Aorta (tissue), 5 donors: ENCODE measurements around the gene SPACA6. TPM values are rescaled to one million over a fixed set of nuclear protein-coding genes. Genes with fewer than 3 reads are reported as not detected.
"Not testable (repeated sequence)": the region's sequence is repeated elsewhere in the genome, so short reads cannot be mapped to it uniquely, and the experiment has no call there.

ENCODE experiments used
- ATAC-seq: fragments of 200-7000 bp; cut with Tn5 transposase; one replicate; pipeline ENCODE4 v1.9.1; 2022; ENCODE audit warnings: moderate library complexity; ENCODE audit not compliant: low FRiP score
- DNase-seq, 2 donors: peaks; one replicate each; pipeline ENCODE4 v3.0.0-alpha.2; 2020
- H3K27ac ChIP-seq, 2 donors: one replicate each; pipeline ENCODE4 v1.5.1; 2013; ENCODE audit warnings: low read length in 2 of 2, mild to moderate bottlenecking in 2 of 2, moderate library complexity in 2 of 2, control low read depth in 1 of 2, inconsistent platforms in 1 of 2, low read depth in 1 of 2
- H3K27me3 ChIP-seq, 2 donors: one replicate each; pipeline ENCODE4 v1.6.1; 2013; ENCODE audit warnings: control low read depth in 1 of 2, low read length in 1 of 2, mild to moderate bottlenecking in 1 of 2, moderate library complexity in 1 of 2; ENCODE audit not compliant: insufficient read depth in 2 of 2, control insufficient read depth in 1 of 2
- H3K36me3 ChIP-seq, 2 donors: one replicate each; pipeline ENCODE4 v1.6.1; 2013; ENCODE audit warnings: control low read depth in 1 of 2, low read length in 1 of 2, mild to moderate bottlenecking in 1 of 2; ENCODE audit not compliant: insufficient read depth in 2 of 2, control insufficient read depth in 1 of 2
- H3K4me1 ChIP-seq, 2 donors: one replicate each; pipeline ENCODE4 v1.6.1; 2013; ENCODE audit warnings: low read length in 2 of 2, control low read depth in 1 of 2, mild to moderate bottlenecking in 1 of 2, moderate library complexity in 1 of 2; ENCODE audit not compliant: insufficient read depth in 2 of 2, control insufficient read depth in 1 of 2
- H3K4me3 ChIP-seq, 2 donors: one replicate each; pipeline ENCODE4 v1.5.1; 2013; ENCODE audit warnings: low read length in 2 of 2, control low read depth in 1 of 2, mild to moderate bottlenecking in 1 of 2
- H3K9me3 ChIP-seq: one replicate; pipeline ENCODE4 v1.6.1; 2013; ENCODE audit warnings: mild to moderate bottlenecking, low read length; ENCODE audit not compliant: control insufficient read depth
- WGBS, 2 donors: extraction: QIAGEN DNeasy Blood & Tissue Kit; methylation state at CpG; one replicate each; pipeline ENCODE4 v1.1.7; 2013; 5-methylcytosine and 5-hydroxymethylcytosine counted together
- intact Hi-C, 2 donors: fragments of 100-400 bp; cut with DNase I; formaldehyde crosslinking; loops; one replicate each; pipeline versions ENCODE4 v1.14.2 to v1.15.0; 2022
- long read RNA-seq, 2 donors: library from polyadenylated mRNA; unstranded; transcript quantifications; one replicate each; pipeline ENCODE4 v2.0.0, GENCODE V29; 2020 to 2021
- polyA plus RNA-seq, 2 donors: library from polyadenylated mRNA; stranded (reverse); fragments of 200-250 nt; gene quantifications; one replicate each; pipeline ENCODE4 v1.2.3, GENCODE V29; 2013
- total RNA-seq, 2 donors: library from RNA; stranded (reverse); fragmentation: NEBNext Ultra II Directional; extraction: Animal tissue kit (Norgen Biotek cat#: 25700); gene quantifications; one replicate each; pipeline ENCODE4 v1.2.1, GENCODE V29; 2021
- donor health status: healthy with polysubstance abuse.
- donor health status: Bipolar disorder and iron deficiency.
- donor health status: DM: no; HTN: no; CAD: no.
- donor health status: DM: no; HTN: no; CAD: no.
- donor health status: DM: yes; HTN: yes; CAD: no.

SPACA6 gene, protein sequence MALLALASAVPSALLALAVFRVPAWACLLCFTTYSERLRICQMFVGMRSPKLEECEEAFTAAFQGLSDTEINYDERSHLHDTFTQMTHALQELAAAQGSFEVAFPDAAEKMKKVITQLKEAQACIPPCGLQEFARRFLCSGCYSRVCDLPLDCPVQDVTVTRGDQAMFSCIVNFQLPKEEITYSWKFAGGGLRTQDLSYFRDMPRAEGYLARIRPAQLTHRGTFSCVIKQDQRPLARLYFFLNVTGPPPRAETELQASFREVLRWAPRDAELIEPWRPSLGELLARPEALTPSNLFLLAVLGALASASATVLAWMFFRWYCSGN
- total RNA-seq (10 to 100 TPM; 37.3 to 53.0 TPM), polyA plus RNA-seq (100 to 1,000 TPM in 1 of 2 donors, 10 to 100 TPM in 1; 21.3 to 103 TPM)
- long read RNA-seq, donor 1, partial matches to known transcripts: 2 of 18 reads
- long read RNA-seq, donor 1, other reads (novel, unspliced or antisense): 12 of 18 reads
- long read RNA-seq, donor 2, partial matches to known transcripts: 3 of 12 reads
- long read RNA-seq, donor 2, other reads (novel, unspliced or antisense): 9 of 12 reads

DNA sequence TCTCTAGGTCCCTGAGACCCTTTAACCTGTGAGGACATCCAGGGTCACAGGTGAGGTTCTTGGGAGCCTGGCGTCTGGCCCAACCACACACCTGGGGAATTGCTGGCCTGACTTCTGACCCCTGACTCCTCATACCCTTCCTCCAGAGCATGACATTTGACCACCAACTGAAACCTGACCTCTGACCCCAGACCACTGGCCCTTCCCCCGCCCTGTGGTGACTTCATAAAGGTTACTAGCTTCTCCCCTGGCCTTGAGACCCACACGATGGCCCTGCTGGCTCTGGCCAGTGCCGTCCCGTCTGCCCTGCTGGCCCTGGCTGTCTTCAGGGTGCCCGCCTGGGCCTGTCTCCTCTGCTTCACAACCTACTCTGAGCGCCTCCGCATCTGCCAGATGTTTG, at the start of gene SPACA6:
Gene SPACA6 (plus strand): TSS at position 71 of the 400 bp plus-strand sequence. CDS start 197 bp downstream, at position 268.
- no peaks in the 10 kb centered on the region for H3K9me3 ChIP-seq
- DNase-seq (no peak), ATAC-seq (no peak)
- peaks cover 0 to 3% of the 10 kb centered on the region in 2 donors for H3K36me3 ChIP-seq
- H3K4me1 ChIP-seq: no peaks in the 10 kb centered on the region
- no peaks in the 10 kb centered on the region for H3K27me3 ChIP-seq
- intact Hi-C loops: no loop called here
- H3K27ac ChIP-seq: no peak within 1 kb of the TSS
- no peak within 1 kb of the TSS for H3K4me3 ChIP-seq
- WGBS, 2 donors: 59 to 66% methylated on average over 8 of the region's 8 CpGs

DNA sequence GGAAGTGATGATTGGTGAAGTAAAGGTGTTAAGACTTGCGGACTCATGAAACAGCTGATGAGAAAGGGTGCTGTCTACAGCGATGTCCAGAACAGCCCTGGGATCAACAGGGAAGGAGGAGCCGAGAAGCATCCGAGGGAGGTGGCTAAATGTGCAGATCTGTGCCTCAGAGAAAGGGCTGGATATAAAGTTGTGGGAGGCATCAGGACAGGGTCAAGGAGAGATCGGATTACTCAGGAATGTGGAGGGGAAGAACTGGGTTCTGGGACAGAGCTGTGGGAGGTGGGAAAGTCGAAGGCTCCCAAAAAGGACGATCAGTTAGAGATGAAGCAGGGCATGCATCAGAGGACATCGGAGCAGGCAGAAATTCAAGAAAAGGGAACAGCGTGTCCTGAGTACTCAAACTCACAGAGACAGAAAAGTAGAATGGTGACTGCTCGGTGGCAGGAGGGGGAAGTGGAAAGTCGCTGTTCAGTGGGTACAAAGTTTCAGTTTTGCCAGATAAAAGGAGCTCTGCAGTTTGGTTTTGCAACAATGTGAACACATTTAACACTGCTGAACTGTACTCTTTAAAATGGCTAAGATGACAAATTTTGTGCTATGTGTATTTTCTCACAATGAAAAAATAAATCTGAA, 48.4 kb upstream of the SPACA6 start:
- H3K9me3 ChIP-seq: no peaks in the 10 kb centered on the region
- no peaks in the 10 kb centered on the region for H3K27me3 ChIP-seq
- no peak overlapping the region for H3K27ac ChIP-seq
- H3K4me3 ChIP-seq: no peak overlapping the region
- no peak for ATAC-seq
- intact Hi-C loops: no loop called here
- H3K36me3 ChIP-seq: no peaks in the 10 kb centered on the region
- no peaks in the 10 kb centered on the region for H3K4me1 ChIP-seq
- 38 to 41% methylated on average over 11 of the region's 11 CpGs for WGBS, 2 donors
- no peak for DNase-seq

DNA sequence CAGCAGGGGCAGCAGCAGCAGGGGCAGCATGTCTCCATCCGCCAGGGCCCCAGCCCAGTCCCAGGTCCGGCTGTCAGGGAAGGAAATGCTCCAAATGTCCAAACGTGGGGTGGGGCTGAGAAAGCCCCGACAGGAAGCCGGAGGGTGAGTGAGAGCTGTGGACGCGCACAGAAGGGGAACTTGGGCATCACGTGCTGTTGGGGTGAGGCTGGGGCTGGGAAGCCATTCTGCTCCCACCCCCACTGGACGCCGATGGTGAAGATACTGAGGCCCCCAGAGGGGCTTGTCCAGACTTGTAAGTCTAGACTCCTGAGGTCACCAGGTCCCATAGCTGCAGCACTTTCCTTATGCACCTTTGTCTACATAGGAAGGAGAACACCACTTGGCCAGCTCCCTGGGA, 46.4 kb upstream of the SPACA6 start, which contains the start of gene SIGLEC14:
Gene SIGLEC14 (minus strand): TSS at position 96 of the 400 bp plus-strand sequence. CDS start 66 bp downstream, at position 30.
- H3K27me3 ChIP-seq, H3K9me3 ChIP-seq, H3K27ac ChIP-seq, H3K36me3 ChIP-seq, DNase-seq, intact Hi-C loops, H3K4me1 ChIP-seq, H3K4me3 ChIP-seq: not testable (repeated sequence)
- 48 to 60% methylated on average over 1 to 7 of the region's 10 CpGs for WGBS, 2 donors
- peak; percentile 40 for ATAC-seq

DNA sequence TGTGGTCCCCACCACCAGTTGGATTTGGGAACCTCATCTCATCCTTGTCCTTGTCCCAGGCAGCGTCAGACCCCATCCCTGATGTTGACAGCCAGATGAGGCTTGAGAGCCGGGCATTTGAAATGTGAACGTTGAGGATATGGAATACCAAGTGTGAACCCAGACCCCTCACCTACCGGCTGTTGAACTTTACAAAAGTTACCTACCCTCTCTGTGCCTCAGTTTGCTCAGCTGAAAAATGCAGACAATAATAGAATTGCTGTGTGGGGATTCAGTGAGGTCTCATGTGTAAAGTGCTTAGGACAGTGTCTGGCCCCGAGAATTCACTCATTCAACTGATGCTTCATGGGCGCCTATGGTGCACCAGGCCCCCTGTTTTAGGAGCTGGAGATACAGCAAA, 45.8 kb upstream of the SPACA6 start:
- WGBS, 2 donors: 85 to 88% methylated on average over 6 of the region's 6 CpGs
- Histone ChIP-seq H3K27ac (no peak overlapping the region), H3K4me1 (no peaks in the 10 kb centered on the region), H3K4me3 (no peak overlapping the region), H3K9me3 (no peaks in the 10 kb centered on the region), H3K36me3 (no peaks in the 10 kb centered on the region), H3K27me3 (no peaks in the 10 kb centered on the region)
- ATAC-seq: no peak
- DNase-seq: no peak
- intact Hi-C loops: no loop called here

DNA sequence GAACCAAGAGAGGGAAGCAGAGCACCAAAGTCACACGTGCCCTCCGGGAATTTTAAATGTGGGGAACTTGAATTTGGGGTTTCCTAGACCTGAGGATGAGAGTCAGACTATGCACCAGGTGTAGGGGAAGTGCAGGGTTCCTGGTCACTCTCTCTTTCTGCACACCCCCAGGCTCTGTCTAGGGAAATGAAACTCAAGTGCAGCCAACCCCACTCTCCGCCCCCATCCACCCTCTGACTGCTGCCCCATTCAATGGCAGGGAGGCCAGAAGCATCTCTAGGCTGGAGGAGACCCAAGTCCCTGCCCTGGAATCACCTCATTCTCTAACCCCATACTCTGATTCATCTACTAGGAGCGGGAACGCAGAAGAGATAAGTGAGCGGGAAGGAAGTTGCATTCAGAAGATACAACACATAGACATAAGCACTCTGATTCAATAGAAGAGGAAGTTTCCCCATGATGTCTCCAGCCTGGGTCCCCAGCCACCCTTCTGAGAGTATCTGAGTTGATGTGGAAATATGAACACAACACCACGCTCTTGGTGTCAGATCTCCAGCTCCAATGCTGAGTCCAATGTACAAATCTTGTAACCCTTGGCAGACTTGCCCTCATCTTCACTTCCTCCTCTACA, 41.8 kb upstream of the SPACA6 start:
- Histone ChIP-seq H3K27me3 (peaks cover 0 to 1% of the 10 kb centered on the region in 2 donors), H3K27ac (no peak overlapping the region), H3K4me3 (no peak overlapping the region), H3K36me3 (no peaks in the 10 kb centered on the region), H3K9me3 (no peaks in the 10 kb centered on the region), H3K4me1 (no peaks in the 10 kb centered on the region)
- ATAC-seq (no peak), DNase-seq (peak in 1 of 2 donors; percentile 63)
- WGBS, 2 donors: 72 to 75% methylated on average over 7 of the region's 7 CpGs
- intact Hi-C loops: no loop called here

DNA sequence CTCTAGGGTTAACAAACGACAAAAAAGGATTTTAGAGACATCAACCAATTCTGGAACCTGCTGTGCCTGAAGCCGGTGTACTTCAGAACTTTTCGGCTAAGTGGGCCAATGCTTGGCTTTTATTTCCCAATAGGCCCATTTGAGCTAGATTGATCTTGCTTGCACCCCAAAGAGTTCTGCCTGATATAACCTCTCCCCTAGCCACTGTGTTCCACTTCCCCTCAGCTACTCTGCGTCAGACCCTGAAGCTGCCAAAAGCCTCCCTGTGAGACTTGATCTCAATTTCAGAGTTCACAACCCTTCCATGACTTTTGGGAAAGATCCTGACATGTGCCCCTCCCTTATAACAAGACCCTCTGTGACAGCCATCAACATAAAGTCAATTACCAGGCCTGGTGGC, 40.9 kb upstream of the SPACA6 start:
- ATAC-seq (no peak), DNase-seq (no peak)
- Histone ChIP-seq H3K9me3 (no peaks in the 10 kb centered on the region), H3K27ac (no peak overlapping the region), H3K4me1 (no peaks in the 10 kb centered on the region), H3K27me3 (peaks cover 0 to 1% of the 10 kb centered on the region in 2 donors), H3K36me3 (no peaks in the 10 kb centered on the region), H3K4me3 (no peak overlapping the region)
- intact Hi-C loops: no loop called here
- 49 to 76% methylated on average over 4 of the region's 4 CpGs for WGBS, 2 donors

DNA sequence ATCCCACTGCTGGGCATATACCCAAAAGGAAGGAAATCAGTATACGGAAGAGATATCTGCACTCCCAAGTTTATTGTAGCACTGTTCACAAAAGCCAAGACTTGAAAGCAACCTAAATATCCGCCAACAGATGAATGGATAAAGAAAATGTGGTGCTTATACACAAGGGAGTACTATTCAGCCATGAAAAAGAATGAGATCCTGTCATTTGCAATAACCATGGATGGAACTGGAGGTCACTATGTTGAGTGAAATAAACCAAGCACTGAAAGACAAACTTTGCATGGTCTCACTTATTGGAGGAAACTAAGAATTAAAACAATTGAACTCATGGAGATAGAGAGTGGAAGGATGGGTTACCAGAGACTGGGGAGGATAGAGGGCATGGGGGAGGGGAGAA, 40.0 kb upstream of the SPACA6 start:
- ATAC-seq (no peak), DNase-seq (no peak)
- Histone ChIP-seq H3K27me3 (peaks cover 0 to 1% of the 10 kb centered on the region in 2 donors), H3K4me1 (no peaks in the 10 kb centered on the region), H3K27ac (no peak overlapping the region), H3K4me3 (no peak overlapping the region), H3K9me3 (no peaks in the 10 kb centered on the region), H3K36me3 (no peaks in the 10 kb centered on the region)
- WGBS, 2 donors: 33 to 59% methylated on average over 2 of the region's 2 CpGs
- intact Hi-C loops: no loop called here

DNA sequence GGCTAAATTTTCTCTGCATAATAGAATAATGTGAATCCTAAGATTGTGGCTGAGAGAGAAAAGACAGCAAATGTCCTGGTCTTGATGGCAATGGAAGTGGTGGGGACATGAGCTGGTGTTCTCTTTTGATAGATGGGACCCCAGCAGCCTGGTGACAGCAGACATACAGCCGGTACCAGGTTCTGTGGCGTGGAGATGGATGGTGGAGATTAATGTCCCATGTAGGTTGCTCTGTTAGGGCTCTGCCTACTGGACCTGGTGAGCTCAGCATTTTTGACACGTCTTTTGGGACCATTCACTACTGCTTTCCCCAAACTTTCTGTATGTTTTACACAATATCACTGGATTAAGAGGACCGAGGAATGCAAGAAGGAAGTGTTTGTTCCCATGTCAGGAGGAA, 38.3 kb upstream of the SPACA6 start:
- H3K36me3 ChIP-seq: no peaks in the 10 kb centered on the region
- no peak for ATAC-seq
- peaks cover 0 to 1% of the 10 kb centered on the region in 2 donors for H3K27me3 ChIP-seq
- H3K27ac ChIP-seq: no peak overlapping the region
- intact Hi-C loops: loop anchor here (5.0 kb wide), 2 partner anchors 182 to 317 kb away; no protein-coding TSS in a partner anchor
- no peaks in the 10 kb centered on the region for H3K4me1 ChIP-seq
- no peak overlapping the region for H3K4me3 ChIP-seq
- 44 to 51% methylated on average over 4 of the region's 4 CpGs for WGBS, 2 donors
- H3K9me3 ChIP-seq: no peaks in the 10 kb centered on the region
- no peak for DNase-seq
